ENCODE results near the gene APOL3.
"Not testable (repeated sequence)": the region's sequence is repeated elsewhere in the genome, so short reads cannot be mapped to it uniquely, and the experiment has no call there.

APOL3 gene

DNA sequence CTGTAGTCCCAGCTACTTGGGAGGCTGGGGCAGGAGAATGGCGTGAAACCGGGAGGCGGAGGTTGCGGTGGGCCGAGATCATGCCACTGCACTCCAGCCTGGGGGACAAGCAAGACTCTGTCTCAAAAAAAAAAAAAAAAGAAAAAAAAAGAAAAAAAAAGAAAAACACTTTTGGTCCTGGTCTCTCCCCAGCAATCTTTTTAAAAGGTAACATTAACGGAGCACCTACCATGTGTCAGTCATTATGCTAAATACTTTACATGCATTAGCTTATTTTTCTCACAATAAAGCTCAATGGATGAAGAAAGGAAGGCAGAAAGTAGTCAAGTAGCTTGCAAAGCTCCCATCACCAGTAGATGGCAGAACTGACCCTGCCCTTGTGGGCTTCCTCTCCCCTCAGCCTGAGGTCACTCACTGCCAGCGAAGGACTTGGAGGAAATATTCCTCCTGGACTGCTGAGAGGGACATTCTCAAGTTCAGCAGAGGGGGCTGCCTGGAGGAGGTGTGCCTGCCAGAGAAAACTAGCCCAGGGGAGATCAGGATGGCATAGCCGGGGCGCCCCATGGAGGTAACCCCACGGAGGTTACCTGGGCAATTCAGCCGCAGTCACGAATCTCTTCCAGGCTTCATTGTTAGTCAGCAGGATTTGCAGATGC lies 15.5 kb downstream of the APOL3 start:
- peak overlapping the region; percentile 73 for H3K56ac ChIP-seq (ENCODE audit: low read length)
- DNase-seq = peak; percentile 90
- H2BK15ac ChIP-seq (replicated peaks; ENCODE audit: low read depth) = no peak overlapping the region
- H3K4me1 ChIP-seq (ENCODE audit: control insufficient read depth, low read depth, low read length) = peaks cover 2% of the 10 kb centered on the region
- no peaks in the 10 kb centered on the region for H3K27me3 ChIP-seq (ENCODE audit: insufficient read depth, low read length, poor library complexity)
- peak overlapping the region; percentile 56 for H3K18ac ChIP-seq (ENCODE audit: low read length)
- H3K9ac ChIP-seq (ENCODE audit: low read length) = no peak overlapping the region
- H2BK120ac ChIP-seq (ENCODE audit: low read depth, low read length) = no peak overlapping the region
- no peaks in the 10 kb centered on the region for H3K79me1 ChIP-seq (ENCODE audit: low read length)
- H3K36me3 ChIP-seq (ENCODE audit: control insufficient read depth, insufficient read depth, low read length) = no peaks in the 10 kb centered on the region
- H4K8ac ChIP-seq (ENCODE audit: low read depth, low read length) = no peak overlapping the region
- no peak overlapping the region for H3K27ac ChIP-seq (ENCODE audit: low read depth, low read length)
- no peak overlapping the region for H2AK5ac ChIP-seq (ENCODE audit: low read length)
- H2BK5ac ChIP-seq (ENCODE audit: low read length) = no peak overlapping the region
- H3K4ac ChIP-seq (ENCODE audit: low read depth, low read length) = no peak overlapping the region
- no peak overlapping the region for H4K5ac ChIP-seq (ENCODE audit: low read length)
- H3K23ac ChIP-seq (ENCODE audit: low read length) = no peak overlapping the region
- H3K4me3 ChIP-seq (ENCODE audit: low read length) = no peak overlapping the region
- H3K79me2 ChIP-seq (ENCODE audit: control insufficient read depth, insufficient read depth, low read length) = no peaks in the 10 kb centered on the region
- H3K4me2 ChIP-seq (ENCODE audit: low read length) = no peak overlapping the region
- no CpG with 5 or more reads among the region's 12 CpGs for WGBS (ENCODE audit: extremely low coverage, insufficient coverage, low lambda C conversion rate)

DNA sequence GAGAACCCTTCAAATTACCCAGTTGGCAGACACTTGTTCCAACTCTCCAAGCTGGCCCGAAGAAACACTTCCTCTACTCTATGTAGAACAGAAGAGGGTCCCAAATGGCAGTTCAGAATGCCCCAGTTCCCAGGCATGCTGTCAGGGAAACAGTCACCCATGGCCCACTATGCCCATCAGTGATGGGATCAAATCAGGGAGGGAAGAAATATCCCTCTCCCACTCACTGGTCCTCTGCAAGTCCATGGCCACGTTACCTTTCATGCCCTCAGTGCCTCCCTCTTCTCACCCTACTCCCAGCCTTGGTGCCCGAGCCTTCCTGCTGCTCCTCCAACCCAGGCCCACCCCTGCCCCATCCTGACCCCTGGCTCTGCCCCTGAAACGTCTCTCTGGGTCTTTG lies 16.6 kb downstream of the APOL3 start:
- no peak overlapping the region for H3K56ac ChIP-seq (ENCODE audit: low read length)
- WGBS (ENCODE audit: extremely low coverage, insufficient coverage, low lambda C conversion rate) = no CpG with 5 or more reads among the region's 4 CpGs
- H2BK120ac ChIP-seq (ENCODE audit: low read depth, low read length) = no peak overlapping the region
- H2BK5ac ChIP-seq (ENCODE audit: low read length) = no peak overlapping the region
- H3K4ac ChIP-seq (ENCODE audit: low read depth, low read length) = no peak overlapping the region
- no peak overlapping the region for H3K27ac ChIP-seq (ENCODE audit: low read depth, low read length)
- no peak overlapping the region for H4K8ac ChIP-seq (ENCODE audit: low read depth, low read length)
- no peaks in the 10 kb centered on the region for H3K27me3 ChIP-seq (ENCODE audit: insufficient read depth, low read length, poor library complexity)
- no peak overlapping the region for H3K18ac ChIP-seq (ENCODE audit: low read length)
- DNase-seq = no peak
- no peak overlapping the region for H3K4me3 ChIP-seq (ENCODE audit: low read length)
- H3K23ac ChIP-seq (ENCODE audit: low read length) = no peak overlapping the region
- no peak overlapping the region for H3K4me2 ChIP-seq (ENCODE audit: low read length)
- H3K36me3 ChIP-seq (ENCODE audit: control insufficient read depth, insufficient read depth, low read length) = no peaks in the 10 kb centered on the region
- H2BK15ac ChIP-seq (replicated peaks; ENCODE audit: low read depth) = no peak overlapping the region
- peaks cover 2% of the 10 kb centered on the region for H3K4me1 ChIP-seq (ENCODE audit: control insufficient read depth, low read depth, low read length)
- H3K79me2 ChIP-seq (ENCODE audit: control insufficient read depth, insufficient read depth, low read length) = no peaks in the 10 kb centered on the region
- H3K9ac ChIP-seq (ENCODE audit: low read length) = no peak overlapping the region
- no peaks in the 10 kb centered on the region for H3K79me1 ChIP-seq (ENCODE audit: low read length)
- H2AK5ac ChIP-seq (ENCODE audit: low read length) = no peak overlapping the region
- H4K5ac ChIP-seq (ENCODE audit: low read length) = no peak overlapping the region

DNA sequence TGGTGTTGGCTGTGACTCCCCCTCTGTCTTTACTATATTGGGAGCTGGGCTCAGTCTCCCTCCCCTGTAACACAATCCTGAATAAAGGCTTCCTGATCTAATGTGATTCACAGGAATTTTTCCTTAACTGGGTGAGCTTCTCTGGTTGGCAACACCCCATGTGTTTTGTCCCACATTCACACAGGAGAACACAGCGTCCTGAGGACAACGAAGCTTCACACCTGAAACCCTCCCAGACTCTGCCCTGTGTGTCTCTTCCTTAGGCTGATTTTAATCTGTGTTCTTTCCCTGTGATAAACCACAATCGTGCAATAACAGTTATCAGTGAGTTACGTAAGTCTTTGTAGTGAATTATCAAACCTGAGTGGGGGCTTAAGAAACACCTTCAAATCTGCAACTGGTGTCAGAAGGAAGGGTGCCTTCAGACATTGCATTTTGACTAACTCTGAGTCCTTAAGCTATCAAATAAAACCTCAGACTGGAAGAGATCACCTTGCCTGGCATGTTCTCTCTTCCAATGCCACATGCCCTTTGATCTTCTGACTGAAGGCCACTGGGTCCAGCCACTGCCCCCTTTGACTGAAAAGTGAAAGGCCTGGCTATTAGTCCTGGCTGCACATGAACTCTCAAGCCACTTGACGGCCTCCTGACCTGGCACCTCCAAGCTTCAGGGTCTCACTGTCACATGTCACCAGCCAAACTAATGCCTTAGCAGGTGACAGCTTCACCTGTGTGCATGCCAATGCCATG lies 17.3 kb downstream of the APOL3 start:
- no peaks in the 10 kb centered on the region for H3K79me1 ChIP-seq (ENCODE audit: low read length)
- no peaks in the 10 kb centered on the region for H3K79me2 ChIP-seq (ENCODE audit: control insufficient read depth, insufficient read depth, low read length)
- no peak overlapping the region for H2BK120ac ChIP-seq (ENCODE audit: low read depth, low read length)
- H3K4me3 ChIP-seq (ENCODE audit: low read length) = no peak overlapping the region
- peaks cover 2% of the 10 kb centered on the region for H3K4me1 ChIP-seq (ENCODE audit: control insufficient read depth, low read depth, low read length)
- no peak overlapping the region for H4K8ac ChIP-seq (ENCODE audit: low read depth, low read length)
- H3K27ac ChIP-seq (ENCODE audit: low read depth, low read length) = no peak overlapping the region
- DNase-seq = no peak
- WGBS (ENCODE audit: extremely low coverage, insufficient coverage, low lambda C conversion rate) = no CpG with 5 or more reads among the region's 5 CpGs
- no peak overlapping the region for H2AK5ac ChIP-seq (ENCODE audit: low read length)
- H3K4ac ChIP-seq (ENCODE audit: low read depth, low read length) = no peak overlapping the region
- no peaks in the 10 kb centered on the region for H3K27me3 ChIP-seq (ENCODE audit: insufficient read depth, low read length, poor library complexity)
- no peak overlapping the region for H3K56ac ChIP-seq (ENCODE audit: low read length)
- H3K4me2 ChIP-seq (ENCODE audit: low read length) = no peak overlapping the region
- H4K5ac ChIP-seq (ENCODE audit: low read length) = no peak overlapping the region
- no peak overlapping the region for H3K9ac ChIP-seq (ENCODE audit: low read length)
- no peak overlapping the region for H3K18ac ChIP-seq (ENCODE audit: low read length)
- no peaks in the 10 kb centered on the region for H3K36me3 ChIP-seq (ENCODE audit: control insufficient read depth, insufficient read depth, low read length)
- H3K23ac ChIP-seq (ENCODE audit: low read length) = no peak overlapping the region
- no peak overlapping the region for H2BK5ac ChIP-seq (ENCODE audit: low read length)
- no peak overlapping the region for H2BK15ac ChIP-seq (replicated peaks; ENCODE audit: low read depth)

DNA sequence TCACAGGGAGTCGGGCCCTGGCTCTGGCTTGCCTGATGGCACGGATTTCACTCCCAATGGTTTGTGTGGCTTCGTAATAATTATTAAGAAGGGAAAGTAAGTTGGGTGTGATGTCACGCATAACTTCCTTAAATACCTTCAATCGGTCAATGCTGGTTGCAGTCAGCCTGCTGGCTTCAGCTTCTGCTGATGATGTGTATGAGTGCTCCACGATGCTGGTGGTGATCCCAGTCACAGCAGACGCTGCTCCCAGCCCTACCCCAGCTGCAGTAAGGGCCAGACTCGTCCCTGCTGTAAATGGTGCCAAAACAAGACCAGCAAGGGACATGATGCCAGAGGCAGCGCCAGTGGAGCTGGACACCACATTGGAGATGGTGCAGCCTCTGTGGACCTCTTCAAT lies 19.1 kb downstream of the APOL3 start:
- H3K79me1 ChIP-seq (ENCODE audit: low read length) = no peaks in the 10 kb centered on the region
- H2BK15ac ChIP-seq (replicated peaks; ENCODE audit: low read depth) = no peak overlapping the region
- H4K5ac ChIP-seq (ENCODE audit: low read length) = no peak overlapping the region
- no peak overlapping the region for H2BK120ac ChIP-seq (ENCODE audit: low read depth, low read length)
- DNase-seq = no peak
- H3K36me3 ChIP-seq (ENCODE audit: control insufficient read depth, insufficient read depth, low read length) = no peaks in the 10 kb centered on the region
- H2BK5ac ChIP-seq (ENCODE audit: low read length) = no peak overlapping the region
- no peaks in the 10 kb centered on the region for H3K27me3 ChIP-seq (ENCODE audit: insufficient read depth, low read length, poor library complexity)
- no peak overlapping the region for H3K56ac ChIP-seq (ENCODE audit: low read length)
- no peak overlapping the region for H4K8ac ChIP-seq (ENCODE audit: low read depth, low read length)
- H3K4me1 ChIP-seq (ENCODE audit: control insufficient read depth, low read depth, low read length) = peaks cover 2% of the 10 kb centered on the region
- no peaks in the 10 kb centered on the region for H3K79me2 ChIP-seq (ENCODE audit: control insufficient read depth, insufficient read depth, low read length)
- H3K27ac ChIP-seq (ENCODE audit: low read depth, low read length) = no peak overlapping the region
- H3K18ac ChIP-seq (ENCODE audit: low read length) = no peak overlapping the region
- H2AK5ac ChIP-seq (ENCODE audit: low read length) = no peak overlapping the region
- H3K9ac ChIP-seq (ENCODE audit: low read length) = no peak overlapping the region
- no peak overlapping the region for H3K4ac ChIP-seq (ENCODE audit: low read depth, low read length)
- H3K23ac ChIP-seq (ENCODE audit: low read length) = no peak overlapping the region
- H3K4me3 ChIP-seq (ENCODE audit: low read length) = no peak overlapping the region
- H3K4me2 ChIP-seq (ENCODE audit: low read length) = no peak overlapping the region
- no CpG with 5 or more reads among the region's 9 CpGs for WGBS (ENCODE audit: extremely low coverage, insufficient coverage, low lambda C conversion rate)

DNA sequence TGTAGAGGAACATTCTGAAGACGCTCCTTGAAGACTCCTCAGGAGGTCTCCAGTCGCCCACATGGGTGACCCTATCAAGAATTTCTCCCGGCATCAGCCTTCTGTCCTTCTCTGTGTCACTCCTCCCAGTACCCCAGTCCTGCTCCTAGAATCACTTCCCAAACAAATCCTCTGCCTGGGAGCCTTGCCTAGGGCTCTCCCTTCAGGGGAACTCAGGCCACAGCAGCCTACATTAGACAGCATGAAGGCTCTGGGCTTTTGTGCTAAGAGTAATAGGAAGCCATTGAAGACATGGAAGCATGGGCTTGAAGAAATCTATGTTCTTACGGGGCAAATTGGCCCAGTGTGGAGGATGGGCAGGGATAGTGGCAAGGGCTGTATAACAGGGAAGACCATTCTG lies 21.8 kb downstream of the APOL3 start:
- H3K79me1 ChIP-seq (ENCODE audit: low read length); H3K4me3 ChIP-seq (ENCODE audit: low read length); H3K27ac ChIP-seq (ENCODE audit: low read depth, low read length); DNase-seq; H3K18ac ChIP-seq (ENCODE audit: low read length); H3K4ac ChIP-seq (ENCODE audit: low read depth, low read length); H3K27me3 ChIP-seq (ENCODE audit: insufficient read depth, low read length, poor library complexity); H3K56ac ChIP-seq (ENCODE audit: low read length); H3K4me1 ChIP-seq (ENCODE audit: control insufficient read depth, low read depth, low read length); H3K79me2 ChIP-seq (ENCODE audit: control insufficient read depth, insufficient read depth, low read length); H2BK5ac ChIP-seq (ENCODE audit: low read length); H4K5ac ChIP-seq (ENCODE audit: low read length); H2BK15ac ChIP-seq (replicated peaks; ENCODE audit: low read depth); H3K4me2 ChIP-seq (ENCODE audit: low read length); H4K8ac ChIP-seq (ENCODE audit: low read depth, low read length); H3K36me3 ChIP-seq (ENCODE audit: control insufficient read depth, insufficient read depth, low read length); H3K9ac ChIP-seq (ENCODE audit: low read length); H2BK120ac ChIP-seq (ENCODE audit: low read depth, low read length); H2AK5ac ChIP-seq (ENCODE audit: low read length); H3K23ac ChIP-seq (ENCODE audit: low read length): not testable (repeated sequence)
- no CpG with 5 or more reads among the region's 4 CpGs for WGBS (ENCODE audit: extremely low coverage, insufficient coverage, low lambda C conversion rate)
